Stimulated activated effector memory CD8-positive, alpha-beta T cell treated with anti-CD3 and anti-CD28 coated beads, Interleukin-12 subunit alpha, Interleukin-12 subunit beta, amount 100 ng/mL, for 72 hours (primary cell): Measurements from ENCODE around the gene C14orf119.

ENCODE experiments used
- ATAC-seq: fragments of 150-1000 bp; cut with Tn5 transposase; 2 replicates; pipeline ENCODE4 v1.10.0; 2021
- DNase-seq, 2 donors: peaks; one replicate each; pipeline ENCODE4 v3.0.0; 2021 to 2022; ENCODE audit warnings: low spot score in 2 of 2
- H3K27ac Mint-ChIP-seq: one replicate; pipeline ENCODE4 v1.8.0; 2022; ENCODE audit warnings: mild to moderate bottlenecking, mixed read lengths
- H3K36me3 Mint-ChIP-seq: one replicate; pipeline ENCODE4 v1.8.0; 2022; ENCODE audit warnings: mild to moderate bottlenecking, mixed read lengths
- H3K4me1 Mint-ChIP-seq: one replicate; pipeline ENCODE4 v1.8.0; 2022; ENCODE audit warnings: mixed read lengths
- H3K4me3 Mint-ChIP-seq: one replicate; pipeline ENCODE4 v1.8.0; 2022; ENCODE audit warnings: mild to moderate bottlenecking, mixed read lengths
- H3K9me3 Mint-ChIP-seq: one replicate; pipeline ENCODE4 v1.8.0; 2022; ENCODE audit warnings: mixed read lengths

C14orf119 gene

DNA sequence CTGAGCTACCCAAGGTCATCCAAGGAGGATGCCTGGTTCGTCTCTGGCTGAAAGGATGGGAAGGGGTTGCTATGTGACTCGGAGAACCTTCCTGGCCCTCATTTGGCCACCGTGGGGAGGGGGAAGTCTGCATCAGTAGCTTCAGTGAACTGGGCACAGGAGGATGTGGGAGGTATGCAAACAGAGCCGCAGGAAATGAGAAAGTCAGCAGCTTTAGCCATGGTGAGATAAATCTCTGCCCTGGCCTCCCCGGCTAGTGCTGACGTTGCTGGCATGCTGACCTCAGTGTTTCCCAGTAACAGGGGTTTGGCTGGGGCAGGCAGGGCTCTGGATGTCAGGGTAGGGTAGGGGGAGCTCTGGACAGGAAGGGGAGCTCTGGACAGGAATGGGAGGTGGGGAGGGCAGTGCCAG lies 26.1 kb downstream of the C14orf119 start:
- no peaks in the 10 kb centered on the region for H3K9me3 Mint-ChIP-seq
- DNase-seq (no peak), ATAC-seq (peak; percentile 39)
- peak overlapping the region; percentile 40 for H3K4me3 Mint-ChIP-seq
- H3K36me3 Mint-ChIP-seq: no peaks in the 10 kb centered on the region
- H3K4me1 Mint-ChIP-seq: peaks cover 26% of the 10 kb centered on the region
- peak overlapping the region; percentile 84 for H3K27ac Mint-ChIP-seq

DNA sequence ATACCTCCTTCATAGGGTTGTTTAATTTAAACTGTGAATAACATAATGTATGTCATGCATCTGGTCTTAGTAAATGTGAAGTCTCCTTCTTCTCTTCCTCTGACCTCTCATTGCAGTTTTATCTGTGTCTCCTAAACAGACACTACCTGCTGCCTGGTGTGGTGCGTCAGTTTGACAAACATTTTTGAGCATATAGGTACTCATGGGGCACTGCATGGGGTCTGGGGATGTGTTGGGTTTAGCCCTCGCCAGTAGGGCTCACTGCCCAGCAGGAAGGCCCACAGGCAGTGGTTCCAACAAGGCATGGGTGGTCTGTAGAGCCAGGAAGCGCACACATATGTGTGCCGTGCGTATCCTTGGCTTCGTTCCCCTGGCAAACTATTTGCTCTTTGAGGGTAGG lies 26.8 kb downstream of the C14orf119 start:
- H3K9me3 Mint-ChIP-seq: no peaks in the 10 kb centered on the region
- ATAC-seq (no peak), DNase-seq (no peak)
- H3K27ac Mint-ChIP-seq: no peak overlapping the region
- no peak overlapping the region for H3K4me3 Mint-ChIP-seq
- no peaks in the 10 kb centered on the region for H3K36me3 Mint-ChIP-seq
- H3K4me1 Mint-ChIP-seq: peaks cover 26% of the 10 kb centered on the region

DNA sequence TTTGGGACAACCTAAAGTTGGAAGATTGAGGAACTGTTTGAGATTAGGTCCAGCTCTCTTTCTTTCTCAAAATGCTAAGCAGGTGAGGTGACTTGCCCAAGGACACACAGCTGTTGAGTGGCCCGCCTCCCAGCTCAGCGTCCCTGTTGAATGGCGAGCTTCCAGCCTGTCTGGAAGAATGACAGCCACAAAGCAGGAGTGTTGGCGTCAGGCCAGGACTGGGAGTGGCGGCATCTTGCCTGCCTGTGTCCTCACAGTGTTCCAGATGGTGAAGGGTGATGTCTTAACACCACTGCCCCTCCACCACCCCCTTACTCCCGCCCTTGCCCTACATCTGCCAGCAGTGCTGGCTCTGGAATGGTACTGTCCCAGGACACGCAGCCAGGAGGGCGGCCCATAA lies 28.1 kb downstream of the C14orf119 start:
- H3K27ac Mint-ChIP-seq: no peak overlapping the region
- ATAC-seq: no peak
- H3K9me3 Mint-ChIP-seq: no peaks in the 10 kb centered on the region
- no peak for DNase-seq
- H3K36me3 Mint-ChIP-seq: no peaks in the 10 kb centered on the region
- no peak overlapping the region for H3K4me3 Mint-ChIP-seq
- peaks cover 31% of the 10 kb centered on the region for H3K4me1 Mint-ChIP-seq

DNA sequence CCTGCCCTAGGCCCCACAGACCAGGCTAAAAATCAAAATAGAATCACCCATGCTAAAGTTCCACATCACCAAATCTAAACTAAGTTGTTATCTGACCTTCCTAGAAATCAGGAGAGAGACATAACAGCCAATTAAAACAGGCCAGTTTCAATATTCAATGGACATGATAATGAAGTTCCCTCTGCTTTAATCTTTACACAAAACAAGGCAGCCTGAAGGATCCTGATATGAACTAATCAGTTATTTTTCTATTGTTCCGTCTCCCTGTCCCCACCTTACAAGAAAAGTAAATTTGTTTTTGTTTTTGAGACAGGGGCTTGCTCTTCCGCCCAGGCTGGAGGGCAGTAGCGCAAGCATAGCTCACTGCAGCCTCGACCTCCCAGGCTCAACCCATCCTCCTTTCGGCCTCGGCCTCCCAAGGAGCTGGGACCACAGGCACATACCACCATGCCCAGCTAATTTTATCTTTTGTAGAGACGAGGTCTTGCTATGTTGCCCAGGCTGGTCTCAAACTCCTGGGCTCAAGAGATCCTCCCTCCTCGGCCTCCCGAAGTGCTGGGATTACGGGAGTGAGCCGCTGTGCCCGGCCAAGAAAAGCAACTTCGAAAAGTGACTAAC lies 29.1 kb downstream of the C14orf119 start:
- H3K9me3 Mint-ChIP-seq: no peaks in the 10 kb centered on the region
- no peak overlapping the region for H3K4me3 Mint-ChIP-seq
- ATAC-seq: no peak
- peaks cover 25% of the 10 kb centered on the region for H3K4me1 Mint-ChIP-seq
- no peak overlapping the region for H3K27ac Mint-ChIP-seq
- no peaks in the 10 kb centered on the region for H3K36me3 Mint-ChIP-seq
- no peak for DNase-seq

DNA sequence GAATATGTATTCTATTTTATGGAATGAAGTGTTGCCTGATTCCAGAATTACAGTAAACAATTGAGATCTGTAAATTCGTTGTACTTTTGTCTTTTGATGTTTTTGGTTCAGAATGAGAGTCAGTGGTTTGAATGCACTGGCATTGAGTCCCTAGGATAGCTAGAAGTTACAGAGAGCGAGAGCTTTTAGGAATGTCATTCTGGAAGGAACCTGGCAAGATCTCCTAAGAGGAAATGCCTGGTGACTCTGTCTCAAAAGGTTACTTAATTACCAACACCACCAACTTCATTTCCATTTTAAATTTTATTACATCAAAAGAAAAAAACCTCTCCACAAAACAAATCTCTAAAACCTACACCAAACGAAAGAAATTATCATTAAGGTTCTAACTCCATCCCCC lies 29.7 kb downstream of the C14orf119 start:
- no peaks in the 10 kb centered on the region for H3K9me3 Mint-ChIP-seq
- peaks cover 22% of the 10 kb centered on the region for H3K4me1 Mint-ChIP-seq
- H3K36me3 Mint-ChIP-seq: no peaks in the 10 kb centered on the region
- H3K27ac Mint-ChIP-seq: no peak overlapping the region
- ATAC-seq (no peak), DNase-seq (no peak)
- H3K4me3 Mint-ChIP-seq: no peak overlapping the region

- Mint-ChIP-seq H3K36me3 (no peaks in the 10 kb centered on the region), H3K4me3 (no peak overlapping the region), H3K27ac (no peak overlapping the region), H3K4me1 (peaks cover 12% of the 10 kb centered on the region), H3K9me3 (no peaks in the 10 kb centered on the region)
- DNase-seq (no peak), ATAC-seq (no peak)
These were observed 30.7 kb downstream of the C14orf119 start for GRCh38 chr14:23125933-23126524.

DNA sequence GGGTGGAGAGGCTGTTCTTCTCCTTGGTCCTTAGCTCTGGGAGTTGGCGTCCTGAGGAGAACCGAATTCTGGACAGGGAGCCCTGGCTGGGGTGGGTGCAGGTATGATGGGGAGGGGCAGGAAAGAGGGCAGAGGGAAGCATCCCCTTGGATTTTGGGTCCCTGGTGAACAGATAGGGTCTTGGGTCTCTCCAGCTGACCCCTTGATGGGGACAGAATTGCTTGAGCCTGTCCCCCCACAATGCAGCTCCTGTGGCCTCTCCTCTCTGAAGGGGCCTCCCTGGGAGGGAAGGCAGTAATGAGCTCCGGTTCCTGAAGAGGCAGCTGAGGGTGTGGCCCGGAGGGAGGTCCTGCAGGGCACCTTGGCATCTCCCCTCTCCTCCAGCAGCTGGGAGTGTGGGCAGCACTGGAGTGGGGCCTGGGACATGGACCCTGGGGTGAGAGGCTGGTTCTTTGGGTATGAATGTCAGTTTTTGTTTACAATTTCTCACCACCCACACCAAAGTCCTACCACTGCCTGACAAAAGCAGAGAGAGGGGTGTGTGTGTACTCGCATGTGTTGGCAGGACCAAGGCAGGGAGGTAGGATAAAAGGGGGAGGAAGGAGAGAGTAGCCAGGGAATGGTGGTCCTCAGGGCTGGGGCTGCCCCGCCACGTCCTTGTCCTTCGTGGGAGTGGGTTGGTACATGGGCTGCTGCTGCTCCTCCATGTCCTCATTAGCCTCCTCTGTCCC lies 31.4 kb downstream of the C14orf119 start:
- DNase-seq: no peak
- Mint-ChIP-seq H3K27ac (no peak overlapping the region), H3K9me3 (no peaks in the 10 kb centered on the region)

GRCh38 chr14:23127861-23128260 lies 32.6 kb downstream of the C14orf119 start:
- H3K4me1 Mint-ChIP-seq: peaks cover 5% of the 10 kb centered on the region
- peak; percentile 27 for ATAC-seq
- no peaks in the 10 kb centered on the region for H3K36me3 Mint-ChIP-seq
- H3K27ac Mint-ChIP-seq: no peak overlapping the region
- H3K4me3 Mint-ChIP-seq: no peak overlapping the region
- no peaks in the 10 kb centered on the region for H3K9me3 Mint-ChIP-seq
- no peak for DNase-seq

More for the DNA sequence above, 31.4 kb downstream of the C14orf119 start:
- no peak for ATAC-seq
- H3K4me3 Mint-ChIP-seq: no peak overlapping the region
- no peaks in the 10 kb centered on the region for H3K36me3 Mint-ChIP-seq
- peaks cover 5% of the 10 kb centered on the region for H3K4me1 Mint-ChIP-seq

GRCh38 chr14:23128969-23129758 lies 33.9 kb downstream of the C14orf119 start:
- Mint-ChIP-seq H3K9me3 (no peaks in the 10 kb centered on the region), H3K4me1 (peaks cover 5% of the 10 kb centered on the region), H3K27ac (no peak overlapping the region), H3K4me3 (no peak overlapping the region), H3K36me3 (no peaks in the 10 kb centered on the region)
- DNase-seq: no peak
- no peak for ATAC-seq

GRCh38 chr14:23129759-23130316 lies 34.5 kb downstream of the C14orf119 start:
- Mint-ChIP-seq H3K4me1 (peaks cover 5% of the 10 kb centered on the region), H3K27ac (no peak overlapping the region), H3K36me3 (no peaks in the 10 kb centered on the region), H3K9me3 (no peaks in the 10 kb centered on the region), H3K4me3 (no peak overlapping the region)
- DNase-seq (no peak), ATAC-seq (no peak)

GRCh38 chr14:23130871-23131270 lies 35.6 kb downstream of the C14orf119 start:
- Mint-ChIP-seq H3K9me3 (no peaks in the 10 kb centered on the region), H3K36me3 (no peaks in the 10 kb centered on the region), H3K27ac (no peak overlapping the region), H3K4me3 (no peak overlapping the region), H3K4me1 (peaks cover 5% of the 10 kb centered on the region)
- no peak for ATAC-seq
- no peak for DNase-seq

DNA sequence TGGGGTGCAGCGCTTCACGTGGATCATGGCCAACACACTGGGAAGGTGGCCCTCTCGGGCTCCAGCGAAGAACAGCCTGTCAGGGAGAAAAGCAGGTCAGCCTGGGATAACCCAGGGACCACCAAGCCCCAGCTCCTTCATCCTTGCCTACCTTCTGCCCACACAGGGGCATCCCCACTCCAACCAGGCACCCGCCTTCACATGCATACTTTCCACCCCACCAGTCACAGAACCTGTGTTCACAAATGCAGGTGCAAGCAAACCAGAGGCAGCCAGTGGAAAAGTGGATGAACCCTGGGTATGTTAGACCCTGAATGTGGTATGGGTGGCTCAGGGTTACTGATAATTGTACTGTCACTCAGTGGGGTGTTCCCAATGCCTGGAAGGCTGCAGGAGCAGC lies 36.2 kb downstream of the C14orf119 start:
- ATAC-seq (no peak), DNase-seq (no peak)
- Mint-ChIP-seq H3K27ac (no peak overlapping the region), H3K4me3 (no peak overlapping the region), H3K36me3 (no peaks in the 10 kb centered on the region), H3K9me3 (no peaks in the 10 kb centered on the region), H3K4me1 (peaks cover 5% of the 10 kb centered on the region)

- Mint-ChIP-seq H3K9me3 (no peaks in the 10 kb centered on the region), H3K4me3 (no peak overlapping the region), H3K27ac (no peak overlapping the region), H3K4me1 (peaks cover 5% of the 10 kb centered on the region), H3K36me3 (no peaks in the 10 kb centered on the region)
- DNase-seq (no peak), ATAC-seq (no peak)
These were observed 37.7 kb downstream of the C14orf119 start for GRCh38 chr14:23132970-23133369.

DNA sequence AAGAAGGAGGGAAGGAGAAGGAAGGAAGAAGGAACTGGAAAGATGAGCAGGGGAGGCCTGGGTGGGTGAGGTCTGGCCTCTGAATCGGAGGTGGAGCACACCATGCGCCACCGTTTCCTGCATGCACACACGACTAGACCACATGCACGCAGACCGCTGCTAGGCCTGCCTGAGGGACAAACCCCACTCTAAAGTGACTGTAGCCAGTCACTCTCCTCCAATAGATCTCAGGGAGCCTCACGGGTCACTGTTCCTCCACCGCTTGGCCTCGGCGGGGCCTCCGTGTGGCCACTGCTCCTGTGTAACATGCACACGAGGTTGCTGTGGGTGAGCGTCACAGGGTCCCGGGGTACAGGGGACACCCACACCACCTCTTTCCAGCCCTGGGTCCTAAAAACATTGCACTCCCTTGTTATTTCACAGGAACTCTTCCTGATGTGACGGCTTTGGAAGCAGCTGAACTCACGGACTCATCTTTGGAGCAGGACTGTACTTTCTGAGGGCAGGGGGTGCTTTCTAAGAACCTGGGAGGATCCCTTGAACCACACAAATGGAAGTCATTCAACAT lies 41.3 kb downstream of the C14orf119 start:
- ATAC-seq: peak; percentile 28
- no peaks in the 10 kb centered on the region for H3K4me1 Mint-ChIP-seq
- no peaks in the 10 kb centered on the region for H3K9me3 Mint-ChIP-seq
- H3K27ac Mint-ChIP-seq: no peak overlapping the region
- H3K4me3 Mint-ChIP-seq: no peak overlapping the region
- no peaks in the 10 kb centered on the region for H3K36me3 Mint-ChIP-seq
- DNase-seq: no peak
